Heart left ventricle (tissue), 16 donors: ENCODE data around the gene SLC24A4. TPM values are rescaled to one million over a fixed set of nuclear protein-coding genes. Genes with fewer than 3 reads are reported as not detected.

ENCODE experiments used
- ATAC-seq, 4 donors: fragments of 200-7000 bp; cut with Tn5 transposase; one replicate each; pipeline ENCODE4 v1.9.1; 2020 to 2022; ENCODE audit warnings: moderate library complexity in 4 of 4, mild to moderate bottlenecking in 3 of 4, moderate number of reproducible peaks in 1 of 4
- DNase-seq, 5 donors: peaks; one replicate each; pipeline ENCODE4 v3.0.0-alpha.2; 2020
- H3K27ac ChIP-seq, 12 donors: fragments of 200-600 bp; sonication (generic) in 4 of 12; one replicate each; pipeline versions ENCODE4 v1.5.0 to v1.8.0; 2016 to 2022; ENCODE audit warnings: mild to moderate bottlenecking in 2 of 12
- H3K27me3 ChIP-seq, 9 donors: fragments of 200-600 bp; sonication (generic) in 2 of 9; one replicate each; pipeline versions ENCODE4 v1.5.1 to v1.8.0; 2016 to 2022; ENCODE audit warnings: mild to moderate bottlenecking in 3 of 9
- H3K36me3 ChIP-seq, 9 donors: fragments of 200-600 bp; sonication (generic) in 2 of 9; one replicate each; pipeline versions ENCODE4 v1.5.0 to v1.8.0; 2018 to 2022; ENCODE audit warnings: mild to moderate bottlenecking in 2 of 9
- H3K4me1 ChIP-seq, 12 donors: fragments of 200-600 bp; sonication (generic) in 4 of 12; one replicate each; pipeline versions ENCODE4 v1.5.0 to v1.8.0; 2016 to 2022; ENCODE audit warnings: mild to moderate bottlenecking in 3 of 12
- H3K4me3 ChIP-seq, 12 donors: fragments of 200-600 bp; sonication (generic) in 4 of 12; one replicate each; pipeline versions ENCODE4 v1.5.0 to v1.8.0; 2017 to 2022; ENCODE audit warnings: mild to moderate bottlenecking in 9 of 12, moderate library complexity in 4 of 12
- H3K9me3 ChIP-seq, 12 donors: fragments of 200-600 bp; sonication (generic) in 4 of 12; one replicate each; pipeline versions ENCODE4 v1.5.0 to v1.8.0; 2016 to 2022; ENCODE audit warnings: mild to moderate bottlenecking in 1 of 12
- CTCF ChIP-seq, 12 donors: fragments of 200-600 bp; sonication (generic) in 4 of 12; IDR thresholded peaks; one replicate each; pipeline versions ENCODE4 v1.5.0 to v1.8.0; 2018 to 2022; ENCODE audit warnings: antibody characterized with exemption in 12 of 12, mild to moderate bottlenecking in 5 of 12
- POLR2A ChIP-seq, 2 donors: fragments of 450-650 bp; IDR thresholded peaks; one replicate each; pipeline ENCODE4 v1.6.1; 2017; ENCODE audit warnings: antibody characterized with exemption in 2 of 2, mild to moderate bottlenecking in 2 of 2, moderate library complexity in 2 of 2
- WGBS, 4 donors: extraction: QIAGEN DNeasy Blood & Tissue Kit in 2 of 4; methylation state at CpG; one replicate each; pipeline versions ENCODE4 v1.1.5 to v1.1.7; 2013 to 2018; 5-methylcytosine and 5-hydroxymethylcytosine counted together
- intact Hi-C, 10 donors: fragments of 100-400 bp; cut with DNase I; formaldehyde crosslinking; loops; one replicate each; pipeline versions ENCODE4 v1.11.1 to v1.14.2; 2022
- polyA plus RNA-seq, 2 donors: library from polyadenylated mRNA; stranded (reverse); fragments of 200-250 nt; gene quantifications; one replicate each; pipeline ENCODE4 v1.2.3, GENCODE V29; 2013
- total RNA-seq, 9 donors: library from RNA; depleted of rRNA in 2 of 9; stranded (reverse); fragments of >200 nt in 2 of 9; fragmentation: NEBNext Ultra II Directional in 3 of 9; extraction: Animal tissue kit (Norgen Biotek cat#: 25700) in 3 of 9; gene quantifications; one replicate each; pipeline versions ENCODE4 v1.1.0 to v1.2.4, GENCODE V29; 2016 to 2023
- donor health status: ischemic (EF 13 %, LVEDD 7.1; RV severe dilation, severe dysfunction).
- donor health status: healthy with polysubstance abuse.
- donor health status: DM: no; HTN: yes; CAD: no.
- donor health status: DM: no; HTN: no; CAD: no.
- donor health status: ischemic (EF 25% LVEDD 6.9; RV normal size, moderate dysfunction).
- donor health status: ischemic (EF 25% LVEDD 5.7; RV mildly dilated, moderate dysfunction).
- donor health status: healthy.
- donor health status: DM: yes; HTN: yes; CAD: no.
- donor health status: ischemic (EF 35%, LVEDD 5.7; RV mildly dilated, moderate dysfunction).
- donor health status: nonischemic (EF 11% LVEDD 7.7; RV severe dilation, severe dysfunction).
- donor health status: DM: yes; HTN: yes; CAD: no.
- donor health status: PGD.
- donor health status: ischemic (EF 29% LVEDD 5.4; RV normal size, mild dysfunction).
- donor health status: nonischemic (EF 23%, LVEDD 6.1; RV moderate dilation, normal function).

SLC24A4 gene
- total and polyA plus RNA-seq, 11 donors, result 0.05 to 1.6 (median 0.23) TPM

- H3K4me3 ChIP-seq, result no peak overlapping the region
- no peak overlapping the region for H3K27ac ChIP-seq
- intact Hi-C loops, result no loop called here
- ATAC-seq (no peak), DNase-seq (no peak)
- H3K9me3 ChIP-seq, result no peaks in the 10 kb centered on the region
- peaks cover 0 to 17% (median 2%) of the 10 kb centered on the region in 9 donors for H3K27me3 ChIP-seq
- TF ChIP-seq POLR2A (IDR thresholded peaks at IDR 0.05), result no peak
- no peak for TF ChIP-seq CTCF (IDR thresholded peaks at IDR 0.05)
- no peaks in the 10 kb centered on the region for H3K36me3 ChIP-seq
- 55 to 69% (median 62%) methylated on average over 3 of the region's 3 CpGs for WGBS, 4 donors
- no peaks in the 10 kb centered on the region for H3K4me1 ChIP-seq
Measured at GRCh38 chr14:92353447-92353846, 30.5 kb downstream of the SLC24A4 start.

- intact Hi-C loops, result no loop called here
- Histone ChIP-seq H3K4me1 (no peaks in the 10 kb centered on the region), H3K27ac (no peak overlapping the region), H3K4me3 (no peak overlapping the region), H3K27me3 (peaks cover 0 to 13% (median 1%) of the 10 kb centered on the region in 9 donors), H3K36me3 (no peaks in the 10 kb centered on the region), H3K9me3 (no peaks in the 10 kb centered on the region)
- peak in 1 of 4 donors; percentile 20 for ATAC-seq
- TF ChIP-seq POLR2A (IDR thresholded peaks at IDR 0.05), result no peak
- no peak for TF ChIP-seq CTCF (IDR thresholded peaks at IDR 0.05)
- 18 to 42% (median 35%) methylated on average over 2 to 3 of the region's 3 CpGs for WGBS, 4 donors
- no peak for DNase-seq
Measured at GRCh38 chr14:92356677-92357076, 33.7 kb downstream of the SLC24A4 start.

DNA sequence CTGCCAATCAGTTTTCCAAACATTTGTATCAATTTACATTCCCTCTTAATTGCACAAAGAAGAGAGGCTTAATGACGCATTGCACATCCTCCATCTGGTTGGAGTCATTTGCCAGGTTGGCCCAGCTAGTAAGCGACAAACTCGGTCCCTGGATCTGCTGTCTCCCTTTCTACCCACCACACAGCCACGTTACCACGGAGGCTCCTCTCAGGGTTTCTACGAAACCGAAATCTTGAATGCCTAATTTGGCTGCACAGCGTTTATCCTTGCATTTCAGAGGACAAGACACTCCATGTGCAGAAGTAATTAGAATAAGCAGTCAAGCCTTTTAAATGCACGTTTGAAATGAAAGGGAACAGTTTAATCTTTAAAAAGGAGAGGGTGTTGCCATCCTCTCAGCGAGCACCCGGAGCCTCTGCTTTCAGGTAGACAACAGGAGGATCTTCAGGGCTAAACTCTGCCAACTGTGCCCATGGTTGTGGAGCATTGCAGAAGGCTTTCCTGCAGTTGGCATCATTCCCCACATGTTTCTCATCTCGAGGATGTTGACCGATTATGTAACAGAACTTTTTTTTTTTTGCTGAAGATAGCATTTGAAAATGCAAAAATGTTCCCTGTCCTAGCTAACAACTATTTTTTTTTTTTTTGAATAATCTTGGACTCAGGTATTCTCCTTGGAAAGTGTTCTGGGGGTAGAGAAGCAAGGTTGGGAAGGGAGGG, 37.8 kb downstream of the SLC24A4 start:
- Histone ChIP-seq H3K4me3 (no peak overlapping the region), H3K27ac (no peak overlapping the region), H3K36me3 (no peaks in the 10 kb centered on the region), H3K27me3 (peaks cover 0 to 23% (median 4%) of the 10 kb centered on the region in 9 donors), H3K4me1 (no peaks in the 10 kb centered on the region), H3K9me3 (no peaks in the 10 kb centered on the region)
- TF ChIP-seq CTCF (IDR thresholded peaks at IDR 0.05) (no peak), POLR2A (IDR thresholded peaks at IDR 0.05) (no peak)
- no peak for ATAC-seq
- intact Hi-C loops, result no loop called here
- 72 to 77% (median 74%) methylated on average over 13 of the region's 13 CpGs for WGBS, 4 donors
- DNase-seq, result no peak

DNA sequence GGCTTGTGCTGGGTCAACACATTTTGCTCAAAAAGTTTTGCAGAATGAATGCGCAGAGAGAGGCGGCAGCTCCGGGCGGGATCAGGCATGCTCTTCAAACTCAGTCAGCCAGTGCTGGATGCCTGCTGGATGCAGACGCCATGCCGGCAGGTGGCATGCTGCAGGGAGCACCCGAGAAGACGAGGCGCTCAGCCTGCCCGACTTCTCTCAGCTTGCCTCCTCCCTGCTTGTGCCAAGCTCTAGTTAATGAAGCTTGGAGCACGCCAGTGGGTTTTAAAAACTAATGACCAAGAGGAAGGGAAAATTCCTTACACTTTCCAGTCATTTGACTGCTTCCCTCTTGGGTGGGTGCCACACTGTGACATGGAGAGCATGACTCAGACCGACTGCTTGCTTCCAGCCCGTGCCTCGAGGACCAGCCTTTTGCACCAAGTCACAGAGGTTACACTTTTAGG, 39.8 kb downstream of the SLC24A4 start:
- Histone ChIP-seq H3K27me3 (peaks cover 0 to 28% (median 4%) of the 10 kb centered on the region in 9 donors), H3K9me3 (no peaks in the 10 kb centered on the region)

More for the DNA sequence above, 39.8 kb downstream of the SLC24A4 start:
- no peak for TF ChIP-seq POLR2A (IDR thresholded peaks at IDR 0.05)
- TF ChIP-seq CTCF (IDR thresholded peaks at IDR 0.05), result no peak
- WGBS, 4 donors, result 67 to 80% (median 74%) methylated on average over 6 to 14 of the region's 14 CpGs
- H3K27ac ChIP-seq, result no peak overlapping the region
- H3K4me1 ChIP-seq, result no peaks in the 10 kb centered on the region
- no peak overlapping the region for H3K4me3 ChIP-seq
- ATAC-seq (no peak), DNase-seq (no peak)
- no peaks in the 10 kb centered on the region for H3K36me3 ChIP-seq
- intact Hi-C loops, result no loop called here
